Natural killer cell (primary cell): ENCODE results near the gene APLNR. TPM values are rescaled to one million over a fixed set of nuclear protein-coding genes. Genes with fewer than 3 reads are reported as not detected.

Experiments used
- ATAC-seq, 3 donors: fragments of 150-1000 bp in 2 of 3; fragments of 200-7000 bp in 1 of 3; cut with Tn5 transposase; 1 replicate in 1 of 3; 2 replicates in 2 of 3; pipeline ENCODE4 v1.10.0; 2021; ENCODE audit warnings: mild to moderate bottlenecking in 2 of 3, moderate library complexity in 2 of 3
- DNase-seq, 2 donors: peaks; one replicate each; pipeline versions ENCODE4 v3.0.0 to v3.0.0-alpha.2; 2013 to 2021; ENCODE audit warnings: mixed read lengths in 1 of 2
- H3K27ac ChIP-seq: one replicate; pipeline ENCODE4 v1.5.1; 2013; ENCODE audit warnings: mild to moderate bottlenecking, low read length
- H3K27me3 ChIP-seq: one replicate; pipeline ENCODE4 v1.6.1; 2013; ENCODE audit warnings: low read length; ENCODE audit not compliant: control insufficient read depth, insufficient read depth
- H3K36me3 ChIP-seq: one replicate; pipeline ENCODE4 v1.6.1; 2013; ENCODE audit warnings: low read length; ENCODE audit not compliant: control insufficient read depth, insufficient read depth
- H3K4me1 ChIP-seq: one replicate; pipeline ENCODE4 v1.6.1; 2013; ENCODE audit warnings: low read length; ENCODE audit not compliant: control insufficient read depth, insufficient read depth
- H3K4me3 ChIP-seq: one replicate; pipeline ENCODE4 v1.5.1; 2013; ENCODE audit warnings: low read length
- H3K9me3 ChIP-seq: one replicate; pipeline ENCODE4 v1.6.1; 2013; ENCODE audit warnings: low read length; ENCODE audit not compliant: control insufficient read depth, insufficient read depth
- H3K27ac Mint-ChIP-seq, 2 donors: one replicate each; pipeline ENCODE4 v1.8.0; 2022; ENCODE audit warnings: mild to moderate bottlenecking in 2 of 2, mixed read lengths in 2 of 2, moderate library complexity in 1 of 2
- H3K27me3 Mint-ChIP-seq, 2 donors: one replicate each; pipeline ENCODE4 v1.8.0; 2022; ENCODE audit warnings: low read depth in 2 of 2, mixed read lengths in 2 of 2
- H3K36me3 Mint-ChIP-seq: one replicate; pipeline ENCODE4 v1.8.0; 2022; ENCODE audit warnings: mixed read lengths
- H3K4me1 Mint-ChIP-seq, 2 donors: one replicate each; pipeline ENCODE4 v1.8.0; 2022; ENCODE audit warnings: mixed read lengths in 2 of 2
- H3K4me3 Mint-ChIP-seq: one replicate; pipeline ENCODE4 v1.8.0; 2022; ENCODE audit warnings: mild to moderate bottlenecking, moderate library complexity, mixed read lengths
- H3K9me3 Mint-ChIP-seq, 2 donors: one replicate each; pipeline ENCODE4 v1.8.0; 2022; ENCODE audit warnings: mixed read lengths in 2 of 2
- CTCF ChIP-seq: fragments of 200-600 bp; IDR thresholded peaks from one replicate; pipeline ENCODE4 v1.8.0; 2022; ENCODE audit warnings: antibody characterized with exemption
- WGBS: methylation state at CpG from one replicate; pipeline ENCODE4 v1.1.7; 2013; ENCODE audit warnings: missing lambda C conversion rate; ENCODE audit not compliant: insufficient coverage; 5-methylcytosine and 5-hydroxymethylcytosine counted together
- intact Hi-C: fragments of 100-400 bp; cut with micrococcal nuclease; formaldehyde crosslinking; loops from one replicate; pipeline ENCODE4 v1.14.2; 2022
- total RNA-seq, 4 donors: library from RNA; stranded (reverse); fragments of 120-200 nt in 1 of 4; gene quantifications; one replicate each; pipeline versions ENCODE4 v1.2.3 to v1.2.4, GENCODE V29; 2013 to 2022

Gene APLNR
- total RNA-seq, 3 donors from 2014 or later (not counting 1 experiment from before 2014, with no cell fraction given), result 0.07 TPM; not detected in 2

- no peaks in the 10 kb centered on the region for H3K27me3 ChIP-seq
- no peak for TF ChIP-seq CTCF
- Mint-ChIP-seq H3K9me3 (no peaks in the 10 kb centered on the region), H3K4me1 (no peaks in the 10 kb centered on the region), H3K27ac (no peak overlapping the region), H3K36me3 (no peaks in the 10 kb centered on the region), H3K4me3 (no peak overlapping the region), H3K27me3 (peaks cover 2 to 6% of the 10 kb centered on the region in 2 donors)
- H3K27ac ChIP-seq, result no peak overlapping the region
- no peaks in the 10 kb centered on the region for H3K4me1 ChIP-seq
- ATAC-seq (no peak), DNase-seq (no peak)
- intact Hi-C loops, result no loop called here
- WGBS, result 61% methylated on average over 4 of the region's 4 CpGs
- H3K4me3 ChIP-seq, result no peak overlapping the region
- no peaks in the 10 kb centered on the region for H3K9me3 ChIP-seq
- H3K36me3 ChIP-seq, result no peaks in the 10 kb centered on the region
Observed at GRCh38 chr11:57217053-57217452, 20.0 kb downstream of the APLNR start.

- WGBS, result 62% methylated on average over 3 of the region's 4 CpGs
- Histone ChIP-seq H3K9me3 (no peaks in the 10 kb centered on the region), H3K27me3 (no peaks in the 10 kb centered on the region), H3K4me1 (no peaks in the 10 kb centered on the region), H3K36me3 (no peaks in the 10 kb centered on the region), H3K27ac (no peak overlapping the region), H3K4me3 (no peak overlapping the region)
- Mint-ChIP-seq H3K27me3 (peaks cover 2 to 6% of the 10 kb centered on the region in 2 donors), H3K27ac (no peak overlapping the region), H3K4me3 (no peak overlapping the region), H3K4me1 (no peaks in the 10 kb centered on the region), H3K36me3 (no peaks in the 10 kb centered on the region), H3K9me3 (no peaks in the 10 kb centered on the region)
- intact Hi-C loops, result no loop called here
- ATAC-seq (no peak), DNase-seq (no peak)
- no peak for TF ChIP-seq CTCF
Observed at GRCh38 chr11:57216463-57216862, 20.6 kb downstream of the APLNR start.

GRCh38 chr11:57214494-57214893 is 22.6 kb downstream of the APLNR start:
- H3K36me3 ChIP-seq, result no peaks in the 10 kb centered on the region
- Mint-ChIP-seq H3K9me3 (no peaks in the 10 kb centered on the region), H3K27me3 (peaks cover under 1 to 6% of the 10 kb centered on the region in 2 donors), H3K27ac (no peak overlapping the region), H3K36me3 (no peaks in the 10 kb centered on the region), H3K4me3 (no peak overlapping the region), H3K4me1 (no peaks in the 10 kb centered on the region)
- no peak for TF ChIP-seq CTCF
- no peak for ATAC-seq
- H3K27ac ChIP-seq, result no peak overlapping the region
- DNase-seq, result no peak
- 73% methylated on average over 3 of the region's 3 CpGs for WGBS
- no peaks in the 10 kb centered on the region for H3K9me3 ChIP-seq
- H3K27me3 ChIP-seq, result no peaks in the 10 kb centered on the region
- H3K4me3 ChIP-seq, result no peak overlapping the region
- intact Hi-C loops, result no loop called here
- H3K4me1 ChIP-seq, result no peaks in the 10 kb centered on the region

- no peak for DNase-seq
- no peak for TF ChIP-seq CTCF
- Histone ChIP-seq H3K4me1 (no peaks in the 10 kb centered on the region), H3K9me3 (no peaks in the 10 kb centered on the region), H3K27ac (no peak overlapping the region), H3K27me3 (no peaks in the 10 kb centered on the region), H3K4me3 (no peak overlapping the region), H3K36me3 (no peaks in the 10 kb centered on the region)
- no peak overlapping the region for H3K27ac Mint-ChIP-seq
- H3K9me3 Mint-ChIP-seq, result no peaks in the 10 kb centered on the region
- H3K36me3 Mint-ChIP-seq, result no peaks in the 10 kb centered on the region
- peaks cover 0 to 6% of the 10 kb centered on the region in 2 donors for H3K27me3 Mint-ChIP-seq
- no peak for ATAC-seq
- 74% methylated on average over 2 of the region's 2 CpGs for WGBS
- intact Hi-C loops, result no loop called here
- no peaks in the 10 kb centered on the region for H3K4me1 Mint-ChIP-seq
- H3K4me3 Mint-ChIP-seq, result no peak overlapping the region
Observed at GRCh38 chr11:57214098-57214417, 23.0 kb downstream of the APLNR start.
